Activated T-helper 2 cell treated with anti-CD3 and anti-CD28 coated beads, Interferon-gamma antibody, Interleukin-2, Interleukin-4, amounts not matched to agents 10 μg/mL and 5 μg/mL and 100 μg/mL, durations not matched to agents 14 hours and 24 hours and 36 hours (primary cell): ENCODE measurements around the gene PLEKHG4B. TPM values are rescaled to one million over a fixed set of nuclear protein-coding genes. Genes with fewer than 3 reads are reported as not detected.
"Not testable (repeated sequence)": the region's sequence is repeated elsewhere in the genome, so short reads cannot be mapped to it uniquely, and the experiment has no call there.

ENCODE experiments used
- DNase-seq: peaks from one replicate; pipeline ENCODE4 v3.0.0; 2021; ENCODE audit warnings: low spot score
- H3K27ac Mint-ChIP-seq: one replicate; pipeline ENCODE4 v1.8.0; 2021; ENCODE audit warnings: mixed read lengths
- H3K27me3 Mint-ChIP-seq: one replicate; pipeline ENCODE4 v1.8.0; 2021; ENCODE audit warnings: low read depth, mixed read lengths
- H3K36me3 Mint-ChIP-seq: one replicate; pipeline ENCODE4 v1.8.0; 2021; ENCODE audit warnings: low read depth, mixed read lengths
- H3K4me1 Mint-ChIP-seq: one replicate; pipeline ENCODE4 v1.8.0; 2021; ENCODE audit warnings: low read depth, mixed read lengths
- H3K4me3 Mint-ChIP-seq: one replicate; pipeline ENCODE4 v1.8.0; 2021; ENCODE audit warnings: low read depth, mild to moderate bottlenecking, moderate library complexity, mixed read lengths
- H3K9me3 Mint-ChIP-seq: one replicate; pipeline ENCODE4 v1.8.0; 2021; ENCODE audit warnings: mixed read lengths
- intact Hi-C: fragments of 100-400 bp; cut with micrococcal nuclease; formaldehyde crosslinking; loops from one replicate; pipeline ENCODE4 v1.15.1; 2023
- total RNA-seq: library from RNA; stranded (reverse); gene quantifications from 2 replicates; pipeline ENCODE4 v1.2.3, GENCODE V29; 2022

PLEKHG4B gene
- total RNA-seq, 1 donor from 2014 or later: not detected

GRCh38 chr5:60250-60649, 31.7 kb upstream of the PLEKHG4B start:
- H3K36me3 Mint-ChIP-seq: not testable (repeated sequence)

GRCh38 chr5:70440-70839, 21.5 kb upstream of the PLEKHG4B start:
- Mint-ChIP-seq H3K4me3 (no peak overlapping the region), H3K9me3 (no peaks in the 10 kb centered on the region), H3K36me3 (no peaks in the 10 kb centered on the region), H3K4me1 (no peaks in the 10 kb centered on the region), H3K27me3 (no peaks in the 10 kb centered on the region), H3K27ac (no peak overlapping the region)
- DNase-seq: no peak
- intact Hi-C loops: no loop called here

More at GRCh38 chr5:60250-60649, 31.7 kb upstream of the PLEKHG4B start:
- DNase-seq, H3K4me1 Mint-ChIP-seq, H3K9me3 Mint-ChIP-seq, H3K4me3 Mint-ChIP-seq, intact Hi-C loops, H3K27ac Mint-ChIP-seq: not testable (repeated sequence)
- peaks cover 13% of the 10 kb centered on the region for H3K27me3 Mint-ChIP-seq

DNA sequence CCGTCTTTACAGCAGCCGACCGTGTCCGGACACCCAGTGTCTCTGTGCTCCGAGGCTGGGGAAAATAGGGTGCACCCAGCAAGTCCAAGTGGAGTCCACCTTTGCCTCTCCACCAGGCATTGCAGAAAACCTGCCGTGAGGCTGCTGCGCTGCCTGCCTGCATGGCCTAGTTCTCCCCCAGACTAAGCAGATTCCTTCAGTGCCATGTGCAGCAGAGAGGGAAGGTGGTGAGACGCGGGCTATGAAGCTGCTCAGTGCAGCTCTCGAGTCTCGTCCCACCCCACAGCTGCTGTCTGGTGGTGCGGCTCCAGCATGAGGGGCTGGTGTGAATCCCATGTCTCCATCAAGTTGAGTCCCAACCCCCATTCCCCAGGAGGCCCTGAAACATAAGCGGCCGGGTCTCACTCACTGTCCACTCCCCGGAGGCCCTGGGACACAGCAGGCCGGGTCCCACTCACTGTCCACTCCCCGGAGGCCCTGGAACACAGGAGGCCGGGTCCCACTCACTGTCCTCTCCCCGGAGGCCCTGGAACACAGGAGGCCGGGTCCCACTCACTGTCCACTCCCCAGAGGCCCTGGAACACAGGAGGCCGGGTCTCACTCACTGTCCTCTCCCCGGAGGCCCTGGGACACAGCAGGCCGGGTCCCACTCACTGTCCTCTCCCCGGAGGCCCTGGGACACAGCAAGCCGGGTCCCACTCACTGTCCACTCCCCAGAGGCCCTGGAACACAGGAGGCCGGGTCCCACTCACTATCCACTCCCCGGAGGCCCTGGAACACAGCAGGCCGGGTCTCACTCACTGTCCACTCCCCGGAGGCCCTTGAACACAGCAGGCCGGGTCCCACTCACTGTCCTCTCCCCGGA, 19.4 kb upstream of the PLEKHG4B start:
- H3K36me3 Mint-ChIP-seq, H3K9me3 Mint-ChIP-seq, H3K4me3 Mint-ChIP-seq, H3K27ac Mint-ChIP-seq, DNase-seq, intact Hi-C loops, H3K4me1 Mint-ChIP-seq, H3K27me3 Mint-ChIP-seq: not testable (repeated sequence)

GRCh38 chr5:73181-73447, 18.9 kb upstream of the PLEKHG4B start:
- H3K4me3 Mint-ChIP-seq, H3K27me3 Mint-ChIP-seq, H3K27ac Mint-ChIP-seq, H3K36me3 Mint-ChIP-seq, intact Hi-C loops, H3K4me1 Mint-ChIP-seq, DNase-seq, H3K9me3 Mint-ChIP-seq: not testable (repeated sequence)

DNA sequence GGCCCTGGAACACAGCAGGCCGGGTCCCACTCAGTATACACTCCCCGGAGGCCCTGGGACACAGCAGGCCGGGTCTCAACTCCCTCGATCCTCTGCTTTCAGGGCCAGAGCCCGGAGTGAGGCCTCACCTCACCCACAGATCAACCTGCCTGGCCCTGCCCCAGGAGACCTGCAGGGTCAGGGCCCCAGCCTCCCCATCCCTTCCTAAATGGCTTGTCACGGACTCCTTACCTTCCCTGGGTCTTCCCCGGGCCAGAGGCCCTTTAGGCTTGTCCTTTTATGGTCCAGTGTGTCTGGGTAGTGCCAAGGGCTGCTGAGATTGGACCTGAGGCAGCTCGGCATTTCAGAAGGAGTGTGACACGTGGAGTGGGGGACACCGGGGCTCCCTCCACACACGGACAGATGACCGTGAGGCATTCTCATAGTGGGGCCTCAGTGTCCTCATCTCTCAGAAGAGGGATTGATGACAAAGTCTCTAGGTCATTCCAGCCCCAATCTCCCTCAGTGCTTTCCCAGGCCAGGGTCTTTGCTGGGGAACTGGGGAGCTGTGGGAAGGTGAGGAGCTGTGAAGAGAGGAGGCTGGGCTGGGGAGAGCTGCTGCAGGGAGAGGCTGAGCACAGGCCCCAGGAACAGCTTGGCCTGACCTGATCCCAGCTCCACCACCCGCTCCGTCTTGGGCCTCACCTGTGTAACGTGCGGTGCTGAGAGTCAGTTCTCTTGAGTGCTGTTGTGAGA, 18.0 kb upstream of the PLEKHG4B start:
- Mint-ChIP-seq H3K36me3 (no peaks in the 10 kb centered on the region), H3K27ac (no peak overlapping the region), H3K4me1 (no peaks in the 10 kb centered on the region), H3K4me3 (no peak overlapping the region), H3K9me3 (no peaks in the 10 kb centered on the region), H3K27me3 (no peaks in the 10 kb centered on the region)
- intact Hi-C loops: no loop called here
- DNase-seq: no peak

GRCh38 chr5:74503-75109, 17.4 kb upstream of the PLEKHG4B start:
- no peaks in the 10 kb centered on the region for H3K36me3 Mint-ChIP-seq
- no peak overlapping the region for H3K4me3 Mint-ChIP-seq
- no peaks in the 10 kb centered on the region for H3K4me1 Mint-ChIP-seq
- no peaks in the 10 kb centered on the region for H3K27me3 Mint-ChIP-seq
- no peak overlapping the region for H3K27ac Mint-ChIP-seq
- intact Hi-C loops: no loop called here
- no peaks in the 10 kb centered on the region for H3K9me3 Mint-ChIP-seq
- no peak for DNase-seq

- no peak overlapping the region for H3K4me3 Mint-ChIP-seq
- no peaks in the 10 kb centered on the region for H3K4me1 Mint-ChIP-seq
- DNase-seq: no peak
- no peaks in the 10 kb centered on the region for H3K27me3 Mint-ChIP-seq
- no peak overlapping the region for H3K27ac Mint-ChIP-seq
- intact Hi-C loops: no loop called here
- H3K36me3 Mint-ChIP-seq: no peaks in the 10 kb centered on the region
- H3K9me3 Mint-ChIP-seq: no peaks in the 10 kb centered on the region
Observed at GRCh38 chr5:75331-76320, 16.3 kb upstream of the PLEKHG4B start.

DNA sequence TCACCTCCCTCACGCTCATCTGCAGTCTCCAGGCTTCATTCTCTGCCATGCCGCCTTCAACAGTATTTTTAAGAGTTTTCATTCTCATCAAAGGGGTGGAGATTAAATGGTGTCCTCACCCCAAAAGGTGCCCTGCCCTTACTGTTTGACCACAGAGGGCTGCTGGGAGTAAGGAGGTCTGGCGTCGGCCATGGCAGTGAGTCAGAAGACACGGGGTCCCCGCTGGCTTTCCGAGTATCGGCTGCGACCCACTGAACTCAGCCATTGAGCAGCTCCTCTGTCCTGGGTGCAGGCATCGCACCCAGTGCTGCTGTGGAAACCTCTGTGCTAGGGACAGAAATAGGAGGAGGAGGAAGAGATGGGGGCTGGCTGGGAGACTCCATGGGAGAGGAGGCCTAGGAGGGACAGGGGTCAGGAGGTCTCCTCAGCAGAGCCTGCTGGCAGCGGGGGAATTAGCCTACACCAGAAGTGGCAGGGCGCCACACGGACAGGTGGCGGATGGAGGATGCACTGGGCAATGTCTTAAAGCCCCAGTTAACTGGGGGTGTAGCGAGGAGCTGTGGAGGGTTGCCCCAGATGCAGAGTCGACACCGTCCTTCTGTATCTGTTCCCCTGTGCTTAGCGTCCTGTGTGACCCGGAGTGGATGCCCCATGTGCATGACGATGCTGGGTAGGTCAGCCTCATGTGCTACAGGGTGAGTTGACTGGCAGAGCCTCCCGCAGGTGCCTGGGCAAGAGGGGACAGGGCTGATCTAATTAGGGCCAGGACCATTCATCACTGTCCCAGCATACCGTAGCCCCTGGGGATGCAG, 15.4 kb upstream of the PLEKHG4B start:
- no peak for DNase-seq
- Mint-ChIP-seq H3K36me3 (no peaks in the 10 kb centered on the region), H3K4me1 (no peaks in the 10 kb centered on the region), H3K27me3 (no peaks in the 10 kb centered on the region), H3K27ac (no peak overlapping the region), H3K9me3 (no peaks in the 10 kb centered on the region), H3K4me3 (no peak overlapping the region)
- intact Hi-C loops: no loop called here

GRCh38 chr5:77170-77501, 14.8 kb upstream of the PLEKHG4B start:
- Mint-ChIP-seq H3K4me1 (no peaks in the 10 kb centered on the region), H3K4me3 (no peak overlapping the region), H3K36me3 (no peaks in the 10 kb centered on the region), H3K27ac (no peak overlapping the region), H3K9me3 (no peaks in the 10 kb centered on the region), H3K27me3 (no peaks in the 10 kb centered on the region)
- no peak for DNase-seq
- intact Hi-C loops: no loop called here

- H3K27ac Mint-ChIP-seq: no peak overlapping the region
- H3K9me3 Mint-ChIP-seq: no peaks in the 10 kb centered on the region
- no peak for DNase-seq
- intact Hi-C loops: no loop called here
- no peaks in the 10 kb centered on the region for H3K4me1 Mint-ChIP-seq
- no peaks in the 10 kb centered on the region for H3K27me3 Mint-ChIP-seq
- H3K4me3 Mint-ChIP-seq: no peak overlapping the region
- no peaks in the 10 kb centered on the region for H3K36me3 Mint-ChIP-seq
Observed at GRCh38 chr5:77546-77945, 14.4 kb upstream of the PLEKHG4B start.

DNA sequence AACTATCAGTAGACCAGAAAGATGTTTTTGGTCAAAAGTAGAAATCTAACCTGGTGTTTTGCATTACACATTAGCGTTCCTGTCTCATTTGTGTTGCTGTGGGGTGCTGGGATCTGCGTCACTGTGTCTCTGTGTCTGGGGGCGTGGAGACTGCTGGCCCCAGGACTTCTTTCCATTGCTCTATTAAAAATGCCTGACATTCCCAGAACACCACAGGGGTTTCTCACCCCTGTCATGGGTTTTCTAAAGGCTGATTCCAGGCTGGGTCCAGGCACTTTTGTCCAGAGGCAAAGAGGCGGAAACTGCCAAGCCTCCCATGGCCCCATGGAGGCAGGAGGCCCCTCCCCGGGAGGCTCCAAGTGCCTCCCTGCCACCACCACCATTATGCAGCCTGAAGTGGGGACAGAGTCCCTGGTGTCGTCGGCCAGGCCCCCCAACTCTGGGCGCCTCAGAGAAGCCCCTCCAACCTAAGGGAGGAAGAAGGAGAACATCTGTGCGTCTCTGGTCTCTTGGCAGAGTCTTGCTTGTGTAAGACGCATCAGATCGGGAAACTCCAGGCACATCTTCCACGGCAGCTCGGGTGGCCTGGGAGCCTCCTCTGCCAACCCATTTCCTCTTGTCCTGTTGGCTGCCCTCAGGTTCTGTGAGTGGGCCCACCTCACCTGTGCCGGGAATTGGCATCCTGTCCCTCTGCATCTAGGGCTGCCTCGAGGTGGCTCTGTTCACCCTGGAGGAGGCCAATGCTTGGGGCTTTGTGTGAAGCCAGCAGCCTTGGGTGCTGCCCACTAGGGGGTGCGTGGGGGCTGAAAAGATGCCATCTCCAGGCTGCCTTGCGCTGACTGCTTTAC, 13.8 kb upstream of the PLEKHG4B start:
- peaks cover 4% of the 10 kb centered on the region for H3K9me3 Mint-ChIP-seq
- H3K4me3 Mint-ChIP-seq: no peak overlapping the region
- no peaks in the 10 kb centered on the region for H3K27me3 Mint-ChIP-seq
- intact Hi-C loops: no loop called here
- H3K36me3 Mint-ChIP-seq: peaks cover 3% of the 10 kb centered on the region
- no peaks in the 10 kb centered on the region for H3K4me1 Mint-ChIP-seq
- H3K27ac Mint-ChIP-seq: no peak overlapping the region
- DNase-seq: no peak
